Caco-2 (cell line): Measurements from ENCODE around the gene KCNQ5. TPM values are rescaled to one million over a fixed set of nuclear protein-coding genes. Genes with fewer than 3 reads are reported as not detected.

Source experiments
- BruUV-seq: library from RNA; stranded (reverse); fragments of 400-500 nt; replicated peaks from 2 replicates; lab custom pipeline; 2021; lab: Mats Ljungman, UMichigan
- CTCF ChIA-PET: fragments of 300-600 bp; sonication (Branson Sonifier 250); formaldehyde crosslinking; loops from one replicate; lab custom pipeline; 2022; ENCODE audit warnings: antibody characterized with exemption; lab: Charles Lee
- POLR2A ChIA-PET: fragments of 300-600 bp; sonication (Branson Sonifier 250); formaldehyde crosslinking; loops from one replicate; lab custom pipeline; 2022; ENCODE audit warnings: antibody characterized with exemption; lab: Charles Lee
- DNase-seq, 2 experiments: peaks; one replicate each; pipeline versions ENCODE4 v3.0.0 to v3.0.0-alpha.2; 2020 to 2022
- H3K27me3 ChIP-seq: replicated peaks from 2 replicates; pipeline ENCODE4 v1.6.0; 2011; ENCODE audit warnings: low read length; ENCODE audit not compliant: control insufficient read depth, insufficient read depth
- H3K36me3 ChIP-seq: 2 replicates; pipeline ENCODE4 v1.5.1; 2011; ENCODE audit warnings: low read length; ENCODE audit not compliant: control insufficient read depth, insufficient read depth
- H3K4me1 ChIP-seq: fragments of 250-450 bp; sonication (Bioruptor Pico); 2 replicates; pipeline ENCODE4 v1.5.1; 2020; ENCODE audit warnings: mild to moderate bottlenecking
- H3K4me3 ChIP-seq: 2 replicates; pipeline ENCODE4 v1.5.1; 2011; ENCODE audit warnings: low read depth, mild to moderate bottlenecking, control low read depth, low read length
- H3K9me3 ChIP-seq: fragments of 250-450 bp; sonication (Bioruptor Pico); 2 replicates; pipeline ENCODE4 v1.5.1; 2020; ENCODE audit warnings: mild to moderate bottlenecking, moderate library complexity
- H3K27ac Mint-ChIP-seq: one replicate; pipeline ENCODE4 v1.8.0; 2022; ENCODE audit warnings: mixed read lengths; ENCODE audit not compliant: unreplicated experiment
- H3K27me3 Mint-ChIP-seq: one replicate; pipeline ENCODE4 v1.8.0; 2022; ENCODE audit warnings: mixed read lengths; ENCODE audit not compliant: insufficient read depth, unreplicated experiment
- H3K36me3 Mint-ChIP-seq: one replicate; pipeline ENCODE4 v1.8.0; 2022; ENCODE audit warnings: mild to moderate bottlenecking, mixed read lengths; ENCODE audit not compliant: insufficient read depth, unreplicated experiment
- H3K4me1 Mint-ChIP-seq: one replicate; pipeline ENCODE4 v1.8.0; 2022; ENCODE audit warnings: low read depth, mixed read lengths; ENCODE audit not compliant: unreplicated experiment
- H3K4me3 Mint-ChIP-seq: one replicate; pipeline ENCODE4 v1.8.0; 2022; ENCODE audit warnings: mild to moderate bottlenecking, moderate library complexity, mixed read lengths; ENCODE audit not compliant: unreplicated experiment
- H3K9me3 Mint-ChIP-seq: one replicate; pipeline ENCODE4 v1.8.0; 2022; ENCODE audit warnings: mixed read lengths; ENCODE audit not compliant: unreplicated experiment
- CTCF ChIP-seq, 2 experiments: fragments of 200-600 bp in 1 of 2; IDR thresholded peaks; 1 replicate in 1 of 2; 2 replicates in 1 of 2; pipeline versions ENCODE4 v1.5.1 to v1.8.0; 2011 to 2022; ENCODE audit warnings: antibody characterized with exemption in 1 of 2, control low read depth in 1 of 2, inconsistent platforms in 1 of 2, low read depth in 1 of 2, low read length in 1 of 2, mild to moderate bottlenecking in 1 of 2, moderate library complexity in 1 of 2; ENCODE audit not compliant: insufficient read depth in 1 of 2, severe bottlenecking in 1 of 2, unreplicated experiment in 1 of 2
- intact Hi-C: fragments of 100-400 bp; cut with micrococcal nuclease; formaldehyde crosslinking; loops from one replicate; pipeline ENCODE4 v1.10.0; 2022; ENCODE audit not compliant: unreplicated experiment
- total RNA-seq: library from RNA; stranded (reverse); gene quantifications from 2 replicates; pipeline ENCODE4 v1.2.3, GENCODE V29; 2022

Gene KCNQ5
- total RNA-seq, 1 experiment from 2014 or later, result 0.20 TPM

GRCh38 chr6:72905705-72906478 is 284.0 kb downstream of the KCNQ5 start:
- Mint-ChIP-seq H3K4me3 (no peak overlapping the region), H3K27me3 (peaks cover 3% of the 10 kb centered on the region), H3K27ac (no peak overlapping the region), H3K9me3 (no peaks in the 10 kb centered on the region), H3K36me3 (no peaks in the 10 kb centered on the region), H3K4me1 (no peaks in the 10 kb centered on the region)
- no peak for TF ChIP-seq CTCF (IDR thresholded peaks at IDR 0.05; ENCODE audit: insufficient read depth in 1 of 2, low read depth in 1 of 2, low read length in 1 of 2, severe bottlenecking in 1 of 2, unreplicated experiment in 1 of 2)
- POLR2A ChIA-PET, result no interaction called here
- CTCF ChIA-PET, result no interaction called here
- no peak overlapping the region for H3K4me3 ChIP-seq
- H3K4me1 ChIP-seq, result no peaks in the 10 kb centered on the region
- no peak for DNase-seq
- H3K9me3 ChIP-seq, result no peaks in the 10 kb centered on the region
- intact Hi-C loops, result no loop called here
- BruUV-seq, result no TSS peak
- H3K36me3 ChIP-seq, result no peaks in the 10 kb centered on the region
- H3K27me3 ChIP-seq, result no peaks in the 10 kb centered on the region

GRCh38 chr6:72911463-72912155 is 289.7 kb downstream of the KCNQ5 start:
- H3K4me3 Mint-ChIP-seq, result no peak overlapping the region
- H3K27me3 Mint-ChIP-seq, result no peaks in the 10 kb centered on the region
- no peaks in the 10 kb centered on the region for H3K36me3 Mint-ChIP-seq
- DNase-seq, result no peak
- Histone ChIP-seq H3K36me3 (no peaks in the 10 kb centered on the region), H3K4me3 (no peak overlapping the region), H3K4me1 (peaks cover 8% of the 10 kb centered on the region), H3K27me3 (no peaks in the 10 kb centered on the region), H3K9me3 (no peaks in the 10 kb centered on the region)
- no peak for TF ChIP-seq CTCF (IDR thresholded peaks at IDR 0.05; ENCODE audit: insufficient read depth in 1 of 2, low read depth in 1 of 2, low read length in 1 of 2, severe bottlenecking in 1 of 2, unreplicated experiment in 1 of 2)
- H3K9me3 Mint-ChIP-seq, result no peaks in the 10 kb centered on the region
- BruUV-seq, result no TSS peak
- CTCF ChIA-PET, result no interaction called here
- POLR2A ChIA-PET, result no interaction called here
- no peak overlapping the region for H3K27ac Mint-ChIP-seq
- intact Hi-C loops, result no loop called here
- H3K4me1 Mint-ChIP-seq, result peaks cover 8% of the 10 kb centered on the region

GRCh38 chr6:72913797-72914196 is 291.9 kb downstream of the KCNQ5 start:
- Mint-ChIP-seq H3K27me3 (no peaks in the 10 kb centered on the region), H3K4me3 (no peak overlapping the region), H3K9me3 (no peaks in the 10 kb centered on the region), H3K36me3 (no peaks in the 10 kb centered on the region), H3K27ac (no peak overlapping the region), H3K4me1 (peaks cover 8% of the 10 kb centered on the region)
- intact Hi-C loops, result no loop called here
- POLR2A ChIA-PET, result no interaction called here
- no peak for DNase-seq
- BruUV-seq, result no TSS peak
- Histone ChIP-seq H3K27me3 (no peaks in the 10 kb centered on the region), H3K36me3 (no peaks in the 10 kb centered on the region), H3K4me3 (no peak overlapping the region), H3K4me1 (peaks cover 8% of the 10 kb centered on the region), H3K9me3 (no peaks in the 10 kb centered on the region)
- no peak for TF ChIP-seq CTCF (IDR thresholded peaks at IDR 0.05; ENCODE audit: insufficient read depth in 1 of 2, low read depth in 1 of 2, low read length in 1 of 2, severe bottlenecking in 1 of 2, unreplicated experiment in 1 of 2)
- CTCF ChIA-PET, result no interaction called here
